ENCODE results near the gene TMEM243. TPM values are rescaled to one million over a fixed set of nuclear protein-coding genes. Genes with fewer than 3 reads are reported as not detected.
"Not testable (repeated sequence)": the region's sequence is repeated elsewhere in the genome, so short reads cannot be mapped to it uniquely, and the experiment has no call there.

TMEM243 gene
- total RNA-seq, 1 experiment from 2014 or later, result 24.6 TPM

- no TSS peak for BruUV-seq (replicated peaks)
- CTCF ChIA-PET, result no interaction called here
Measured at GRCh38 chr7:87204933-87205332, 14.6 kb downstream of the TMEM243 start.

GRCh38 chr7:87203929-87204328 lies 15.6 kb downstream of the TMEM243 start:
- H3K36me3 ChIP-seq (ENCODE audit: low read depth); POLR2A ChIA-PET (ENCODE audit: unreplicated experiment): not testable (repeated sequence)

More at GRCh38 chr7:87204933-87205332, 14.6 kb downstream of the TMEM243 start:
- H3K27me3 ChIP-seq (ENCODE audit: insufficient read depth, low read depth), result no peaks in the 10 kb centered on the region
- DNase-seq, result no peak
- POLR2A ChIA-PET (ENCODE audit: unreplicated experiment), result no interaction called here
- H3K9me3 ChIP-seq (ENCODE audit: insufficient read depth, low read depth), result peaks cover 12% of the 10 kb centered on the region
- no peaks in the 10 kb centered on the region for H3K4me1 ChIP-seq (replicated peaks; ENCODE audit: insufficient read depth)
- no peak overlapping the region for H3K27ac ChIP-seq
- intact Hi-C loops (cut with micrococcal nuclease; ENCODE audit: unreplicated experiment), result no loop called here
- no peak overlapping the region for H3K4me2 ChIP-seq
- H3K36me3 ChIP-seq (ENCODE audit: low read depth), result peaks cover 9% of the 10 kb centered on the region
- no peaks in the 10 kb centered on the region for H4K20me1 ChIP-seq (ENCODE audit: insufficient read depth)
- no peak overlapping the region for H2AFZ ChIP-seq
- no peaks in the 10 kb centered on the region for H3K9me2 ChIP-seq (ENCODE audit: insufficient read depth)
- H3K79me2 ChIP-seq (ENCODE audit: low read depth), result peaks cover 8% of the 10 kb centered on the region; the same call in 1 of the 2 replicates
- TF ChIP-seq, protein P1, sequence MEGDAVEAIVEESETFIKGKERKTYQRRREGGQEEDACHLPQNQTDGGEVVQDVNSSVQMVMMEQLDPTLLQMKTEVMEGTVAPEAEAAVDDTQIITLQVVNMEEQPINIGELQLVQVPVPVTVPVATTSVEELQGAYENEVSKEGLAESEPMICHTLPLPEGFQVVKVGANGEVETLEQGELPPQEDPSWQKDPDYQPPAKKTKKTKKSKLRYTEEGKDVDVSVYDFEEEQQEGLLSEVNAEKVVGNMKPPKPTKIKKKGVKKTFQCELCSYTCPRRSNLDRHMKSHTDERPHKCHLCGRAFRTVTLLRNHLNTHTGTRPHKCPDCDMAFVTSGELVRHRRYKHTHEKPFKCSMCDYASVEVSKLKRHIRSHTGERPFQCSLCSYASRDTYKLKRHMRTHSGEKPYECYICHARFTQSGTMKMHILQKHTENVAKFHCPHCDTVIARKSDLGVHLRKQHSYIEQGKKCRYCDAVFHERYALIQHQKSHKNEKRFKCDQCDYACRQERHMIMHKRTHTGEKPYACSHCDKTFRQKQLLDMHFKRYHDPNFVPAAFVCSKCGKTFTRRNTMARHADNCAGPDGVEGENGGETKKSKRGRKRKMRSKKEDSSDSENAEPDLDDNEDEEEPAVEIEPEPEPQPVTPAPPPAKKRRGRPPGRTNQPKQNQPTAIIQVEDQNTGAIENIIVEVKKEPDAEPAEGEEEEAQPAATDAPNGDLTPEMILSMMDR (conservative IDR thresholded peaks at IDR 0.05), result no peak
- no peak for TF ChIP-seq EZH2 (IDR thresholded peaks at IDR 0.05; ENCODE audit: low read depth)
- no peak overlapping the region for H3K4me3 ChIP-seq
- no peaks in the 10 kb centered on the region for H3F3A ChIP-seq (ENCODE audit: insufficient read depth, low read depth)

DNA sequence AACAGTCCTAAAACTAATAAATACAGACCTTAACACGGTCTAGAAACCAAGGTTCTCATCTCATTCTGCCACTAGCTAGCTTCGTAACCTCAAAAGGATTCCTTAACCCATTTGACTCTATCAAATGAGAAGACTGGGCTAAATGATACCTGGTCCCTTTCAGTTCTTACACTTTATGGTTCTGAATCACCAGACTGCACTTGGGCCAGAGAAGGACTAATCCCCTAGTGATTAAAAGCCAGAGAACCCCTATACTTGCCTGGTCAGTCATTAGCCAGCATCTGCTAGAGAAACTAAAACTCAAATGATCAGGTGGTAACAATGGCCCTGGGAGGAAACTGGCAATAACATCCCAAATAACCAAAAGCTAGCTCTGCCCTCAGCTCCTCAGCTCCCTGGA lies 16.8 kb downstream of the TMEM243 start:
- no peak overlapping the region for H3K4me3 ChIP-seq
- H3K27me3 ChIP-seq (ENCODE audit: insufficient read depth, low read depth), result no peaks in the 10 kb centered on the region
- intact Hi-C loops (cut with micrococcal nuclease; ENCODE audit: unreplicated experiment), result no loop called here
- POLR2A ChIA-PET (ENCODE audit: unreplicated experiment), result no interaction called here
- peaks cover 9% of the 10 kb centered on the region for H3K36me3 ChIP-seq (ENCODE audit: low read depth)
- H3F3A ChIP-seq (ENCODE audit: insufficient read depth, low read depth), result no peaks in the 10 kb centered on the region
- H3K79me2 ChIP-seq (ENCODE audit: low read depth), result peaks cover 8% of the 10 kb centered on the region; the same call in 1 of the 2 replicates
- no peaks in the 10 kb centered on the region for H4K20me1 ChIP-seq (ENCODE audit: insufficient read depth)
- no peaks in the 10 kb centered on the region for H3K9me2 ChIP-seq (ENCODE audit: insufficient read depth)
- H3K9me3 ChIP-seq (ENCODE audit: insufficient read depth, low read depth), result peaks cover 12% of the 10 kb centered on the region
- TF ChIP-seq, protein P1 (conservative IDR thresholded peaks at IDR 0.05), result no peak
- TF ChIP-seq EZH2 (IDR thresholded peaks at IDR 0.05; ENCODE audit: low read depth), result no peak
- H3K27ac ChIP-seq, result no peak overlapping the region
- no peak for DNase-seq
- H3K4me2 ChIP-seq, result no peak overlapping the region
- CTCF ChIA-PET, result no interaction called here
- no TSS peak for BruUV-seq (replicated peaks)
- H3K4me1 ChIP-seq (replicated peaks; ENCODE audit: insufficient read depth), result no peaks in the 10 kb centered on the region
- H2AFZ ChIP-seq, result no peak overlapping the region

More at GRCh38 chr7:87203929-87204328, 15.6 kb downstream of the TMEM243 start:
- H3K4me2 ChIP-seq; H3K27ac ChIP-seq; CTCF ChIA-PET; DNase-seq; H3K9me2 ChIP-seq (ENCODE audit: insufficient read depth); H4K20me1 ChIP-seq (ENCODE audit: insufficient read depth); intact Hi-C loops (cut with micrococcal nuclease; ENCODE audit: unreplicated experiment); H3F3A ChIP-seq (ENCODE audit: insufficient read depth, low read depth); H3K27me3 ChIP-seq (ENCODE audit: insufficient read depth, low read depth); H3K4me1 ChIP-seq (replicated peaks; ENCODE audit: insufficient read depth); H2AFZ ChIP-seq; H3K79me2 ChIP-seq (ENCODE audit: low read depth); BruUV-seq (replicated peaks); H3K4me3 ChIP-seq: not testable (repeated sequence)
- H3K9me3 ChIP-seq (ENCODE audit: insufficient read depth, low read depth), result peaks cover 12% of the 10 kb centered on the region

DNA sequence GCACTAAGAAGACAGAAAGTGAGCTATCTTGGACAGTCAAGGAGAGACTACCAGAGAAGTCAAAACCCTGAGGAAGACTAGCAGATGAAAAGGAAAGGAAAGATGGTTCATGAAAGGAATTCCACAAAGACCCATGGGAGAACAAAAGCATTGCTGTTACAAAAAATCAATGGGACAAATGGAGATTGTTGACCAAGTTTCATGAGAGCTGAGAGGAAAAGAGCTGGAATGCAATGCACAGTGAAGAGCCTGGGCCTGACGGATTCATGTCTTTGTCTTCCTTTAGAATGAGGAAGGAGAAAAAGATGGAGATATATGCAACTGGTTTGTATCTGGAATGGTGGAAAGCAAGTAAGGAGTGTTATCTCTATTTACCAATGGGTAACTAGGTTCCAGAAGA lies 17.3 kb downstream of the TMEM243 start:
- H3K4me1 ChIP-seq (replicated peaks; ENCODE audit: insufficient read depth), result no peaks in the 10 kb centered on the region
- H3K27ac ChIP-seq, result no peak overlapping the region
- ChIA-PET POLR2A (ENCODE audit: unreplicated experiment) (no interaction called here), CTCF (no interaction called here)
- no peaks in the 10 kb centered on the region for H3F3A ChIP-seq (ENCODE audit: insufficient read depth, low read depth)
- H3K9me3 ChIP-seq (ENCODE audit: insufficient read depth, low read depth), result peaks cover 12% of the 10 kb centered on the region
- intact Hi-C loops (cut with micrococcal nuclease; ENCODE audit: unreplicated experiment), result no loop called here
- H3K4me2 ChIP-seq, result no peak overlapping the region
- no peak overlapping the region for H3K4me3 ChIP-seq
- no peaks in the 10 kb centered on the region for H4K20me1 ChIP-seq (ENCODE audit: insufficient read depth)
- BruUV-seq (replicated peaks), result no TSS peak
- peaks cover 8% of the 10 kb centered on the region; the same call in 1 of the 2 replicates for H3K79me2 ChIP-seq (ENCODE audit: low read depth)
- H2AFZ ChIP-seq, result no peak overlapping the region
- H3K9me2 ChIP-seq (ENCODE audit: insufficient read depth), result no peaks in the 10 kb centered on the region
- H3K36me3 ChIP-seq (ENCODE audit: low read depth), result peaks cover 12% of the 10 kb centered on the region
- no peaks in the 10 kb centered on the region for H3K27me3 ChIP-seq (ENCODE audit: insufficient read depth, low read depth)
- no peak for DNase-seq
- no peak for TF ChIP-seq EZH2 (IDR thresholded peaks at IDR 0.05; ENCODE audit: low read depth)
- TF ChIP-seq, protein P1 (conservative IDR thresholded peaks at IDR 0.05), result no peak
